SK-N-SH (cell line): ENCODE results near the gene PEX11A. TPM values are rescaled to one million over a fixed set of nuclear protein-coding genes. Genes with fewer than 3 reads are reported as not detected.

Experiments
- CTCF ChIA-PET: fragments of 300-600, 350-600 bp; formaldehyde crosslinking; extraction: SDS; loops from one replicate; lab custom pipeline; 2021; lab: Yijun Ruan, JAX
- POLR2A ChIA-PET: fragments of 350-600 bp; sonication (Branson Sonifier 250); formaldehyde crosslinking; extraction: SDS; loops from one replicate; lab custom pipeline; 2020; ENCODE audit warnings: antibody characterized with exemption, inconsistent platforms; lab: Yijun Ruan, JAX
- DNase-seq: peaks from one replicate; pipeline ENCODE4 v3.0.0; 2012
- H2AFZ ChIP-seq: fragments of 200-600 bp; sonication (generic); 2 replicates; pipeline ENCODE4 v1.8.1; 2016; ENCODE audit warnings: antibody characterized with exemption, mild to moderate bottlenecking, low read depth
- H3F3A ChIP-seq: fragments of 200-600 bp; sonication (generic); replicated peaks from 2 replicates; pipeline ENCODE3; 2016; ENCODE audit warnings: antibody characterized with exemption, mild to moderate bottlenecking; ENCODE audit not compliant: insufficient read depth
- H3K27ac ChIP-seq, 2 experiments: fragments of 200-500 bp in 1 of 2; fragments of 200-600 bp in 1 of 2; sonication (Bioruptor generic) in 1 of 2; sonication (generic), shearing (Covaris generic) in 1 of 2; 2 replicates each; pipeline versions ENCODE4 v1.5.1 to v1.6.1; 2014 to 2016; ENCODE audit warnings: low read depth in 2 of 2, inconsistent platforms in 1 of 2, low read length in 1 of 2, mild to moderate bottlenecking in 1 of 2, mixed read lengths in 1 of 2
- H3K27me3 ChIP-seq: fragments of 200-600 bp; sonication (generic), shearing (Covaris generic); 2 replicates; pipeline ENCODE4 v1.6.1; 2016; ENCODE audit warnings: mixed run types; ENCODE audit not compliant: insufficient read depth
- H3K36me3 ChIP-seq, 2 experiments: fragments of 200-500 bp in 1 of 2; fragments of 200-600 bp in 1 of 2; sonication (Bioruptor generic) in 1 of 2; sonication (generic) in 1 of 2; replicated peaks in 1 of 2; 2 replicates each; pipeline versions ENCODE3 to v1.5.1; 2014 to 2016; ENCODE audit warnings: low read length in 1 of 2, mild to moderate bottlenecking in 1 of 2; ENCODE audit not compliant: insufficient read depth in 2 of 2, control insufficient read depth in 1 of 2
- H3K4me1 ChIP-seq, 2 experiments: fragments of 200-500 bp in 1 of 2; fragments of 200-600 bp in 1 of 2; sonication (Bioruptor generic) in 1 of 2; sonication (generic), shearing (Covaris generic) in 1 of 2; 2 replicates each; pipeline versions ENCODE4 v1.5.1 to v1.6.1; 2014 to 2016; ENCODE audit warnings: low read depth in 1 of 2, low read length in 1 of 2, mixed run types in 1 of 2; ENCODE audit not compliant: insufficient read depth in 2 of 2, control insufficient read depth in 1 of 2
- H3K4me2 ChIP-seq: fragments of 200-600 bp; sonication (generic), shearing (Covaris generic); 2 replicates; pipeline ENCODE4 v1.6.1; 2017; ENCODE audit warnings: mixed run types
- H3K4me3 ChIP-seq, 2 experiments: fragments of 200-500 bp in 1 of 2; fragments of 200-600 bp in 1 of 2; sonication (Bioruptor generic) in 1 of 2; sonication (generic), shearing (Covaris generic) in 1 of 2; 2 replicates each; pipeline versions ENCODE4 v1.5.1 to v1.8.1; 2014 to 2016; ENCODE audit warnings: low read depth in 2 of 2, inconsistent platforms in 1 of 2, low read length in 1 of 2, mild to moderate bottlenecking in 1 of 2, mixed read lengths in 1 of 2, moderate library complexity in 1 of 2
- H3K79me2 ChIP-seq: fragments of 200-600 bp; sonication (generic); 2 replicates; pipeline ENCODE4 v1.8.1; 2017; ENCODE audit warnings: mild to moderate bottlenecking; ENCODE audit not compliant: insufficient read depth
- H3K9ac ChIP-seq: fragments of 200-600 bp; sonication (generic); 2 replicates; pipeline ENCODE4 v1.6.1; 2017; ENCODE audit warnings: mixed run types
- H3K9me2 ChIP-seq: fragments of 200-600 bp; sonication (generic); 2 replicates; pipeline ENCODE4 v1.6.1; 2017; ENCODE audit warnings: mixed run types
- H3K9me3 ChIP-seq: fragments of 200-600 bp; sonication (generic); 2 replicates; pipeline ENCODE4 v1.6.1; 2017; ENCODE audit warnings: mixed run types, mild to moderate bottlenecking, moderate library complexity
- H4K20me1 ChIP-seq: fragments of 200-600 bp; sonication (generic); 2 replicates; pipeline ENCODE4 v1.6.1; 2017; ENCODE audit warnings: mild to moderate bottlenecking, mixed run types; ENCODE audit not compliant: insufficient read depth
- CHD2 ChIP-seq: fragments of 150-350 bp; IDR thresholded peaks from 2 replicates; pipeline ENCODE4 v1.6.1; 2018; ENCODE audit warnings: low read length; ENCODE audit not compliant: partially characterized antibody
- ELF1 ChIP-seq: IDR thresholded peaks from 2 replicates; pipeline ENCODE4 v1.4.0; 2012
- EP300 ChIP-seq, 2 experiments: IDR thresholded peaks; 2 replicates each; pipeline versions ENCODE4 v1.4.0 to v1.6.1; 2012; ENCODE audit warnings: borderline replicate concordance in 1 of 2, low read depth in 1 of 2, low read length in 1 of 2
- EZH2phosphoT487 ChIP-seq: fragments of 200-600 bp; sonication (generic); IDR thresholded peaks from 2 replicates; pipeline ENCODE4 v1.6.1; 2017; ENCODE audit warnings: low read depth, mixed run types, mild to moderate bottlenecking, antibody characterized with exemption, moderate library complexity, borderline replicate concordance
- FOSL2 ChIP-seq: IDR thresholded peaks from 2 replicates; pipeline ENCODE4 v1.4.0; 2012; ENCODE audit warnings: low read depth, mild to moderate bottlenecking, moderate library complexity, borderline replicate concordance
- FOXJ3 ChIP-seq: sonication (generic); formaldehyde crosslinking; IDR thresholded peaks from 2 replicates; pipeline ENCODE4 v1.5.1; 2020; ENCODE audit warnings: mild to moderate bottlenecking, missing genetic modification reagents
- GATA2 ChIP-seq: sonication (generic); formaldehyde crosslinking; IDR thresholded peaks from 2 replicates; pipeline ENCODE4 v1.5.0; 2020; ENCODE audit warnings: mild to moderate bottlenecking, missing genetic modification reagents
- JUND ChIP-seq: IDR thresholded peaks from 2 replicates; pipeline ENCODE4 v1.4.0; 2012
- MAX ChIP-seq: IDR thresholded peaks from 2 replicates; pipeline ENCODE4 v1.4.0; 2012; ENCODE audit warnings: low read depth
- MEF2A ChIP-seq: IDR thresholded peaks from 2 replicates; pipeline ENCODE4 v1.4.0; 2012; ENCODE audit warnings: low read depth, borderline replicate concordance
- MXI1 ChIP-seq: IDR thresholded peaks from 2 replicates; pipeline ENCODE4 v1.6.1; 2012; ENCODE audit warnings: mild to moderate bottlenecking, low read depth, low read length, improper control_type of control experiment
- NRF1 ChIP-seq: IDR thresholded peaks from 2 replicates; pipeline ENCODE4 v1.6.1; 2012; ENCODE audit warnings: low read depth, mild to moderate bottlenecking, low read length
- POLR2AphosphoS5 ChIP-seq: IDR thresholded peaks from 2 replicates; pipeline ENCODE4 v1.6.1; 2012; ENCODE audit warnings: low read depth, low read length
- RXRA ChIP-seq: IDR thresholded peaks from 2 replicates; pipeline ENCODE4 v1.4.0; 2012; ENCODE audit warnings: low read depth, mild to moderate bottlenecking, borderline replicate concordance
- TAF1 ChIP-seq: IDR thresholded peaks from 2 replicates; pipeline ENCODE4 v1.6.1; 2012; ENCODE audit warnings: low read depth, mild to moderate bottlenecking, low read length, moderate library complexity, borderline replicate concordance
- TEAD4 ChIP-seq: IDR thresholded peaks from 2 replicates; pipeline ENCODE4 v1.4.0; 2012; ENCODE audit warnings: mild to moderate bottlenecking, borderline replicate concordance; ENCODE audit not compliant: insufficient read depth
- USF1 ChIP-seq: IDR thresholded peaks from 2 replicates; pipeline ENCODE4 v1.4.0; 2012; ENCODE audit warnings: low read depth, borderline replicate concordance
- WGBS: methylation state at CpG from one replicate; pipeline ENCODE4 v1.1.6; 2017; ENCODE audit warnings: low lambda C conversion rate; 5-methylcytosine and 5-hydroxymethylcytosine counted together
- polyA plus RNA-seq, 3 experiments: library from polyadenylated mRNA; depleted of rRNA; stranded (reverse); fragments of >200 nt; gene quantifications; 2 replicates each; pipeline ENCODE4 v1.2.3, GENCODE V29; 2012
- TF ChIP-seq, protein P1 (sequence below): fragments of 200-600 bp; sonication (generic); IDR thresholded peaks from 2 replicates; pipeline ENCODE4 v1.6.1; 2017; ENCODE audit warnings: antibody characterized with exemption, mild to moderate bottlenecking, moderate library complexity

Gene PEX11A
- polyA plus RNA-seq, 1 of the 3 experiments (the other 2 are of a cell fraction): 6.1 TPM

DNA sequence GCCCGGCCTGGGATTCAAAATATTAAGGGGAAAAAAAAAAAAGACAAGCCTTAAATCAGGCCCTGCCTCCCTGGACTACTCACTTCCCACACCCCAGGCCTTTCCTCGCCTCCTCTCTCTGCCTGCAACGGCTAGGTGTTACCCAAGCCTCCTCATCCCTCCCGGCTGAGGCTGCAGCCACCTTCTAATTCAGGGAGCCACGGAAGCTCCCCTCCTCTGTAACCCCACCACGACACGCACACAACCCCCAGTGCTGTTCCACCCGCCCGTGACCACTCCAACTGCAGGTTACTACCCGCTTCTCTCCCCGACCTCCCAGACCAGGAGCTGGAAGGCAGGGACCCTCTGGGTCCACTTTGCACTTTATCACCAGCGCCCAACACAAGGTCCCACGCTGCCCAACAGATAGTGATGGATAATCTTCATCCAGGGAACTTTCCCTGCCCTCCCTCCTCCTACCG lies 36.2 kb downstream of the PEX11A start (continued):
- TF ChIP-seq USF1 (no peak), POLR2AphosphoS5 (no peak)

DNA sequence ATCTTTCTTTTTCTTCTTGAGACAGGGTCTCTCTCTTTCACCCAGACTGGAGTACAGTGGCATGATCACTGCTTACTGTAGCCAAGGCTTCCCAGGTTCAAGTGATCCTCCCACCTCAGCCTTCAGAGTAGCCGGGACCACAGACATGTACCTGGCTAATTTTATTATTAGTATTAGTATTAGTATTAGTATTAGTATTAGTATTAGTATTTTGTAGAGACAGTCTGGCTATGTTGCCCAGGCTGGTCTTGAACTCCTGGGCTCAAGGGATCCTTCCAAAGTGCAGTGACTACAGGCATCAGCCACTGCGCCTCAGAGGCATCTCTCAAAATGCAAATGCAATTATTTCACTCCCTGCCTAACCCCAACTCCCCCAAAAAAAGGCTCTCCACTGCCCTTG lies 37.0 kb downstream of the PEX11A start:
- H3F3A ChIP-seq: peaks cover 20% of the 10 kb centered on the region
- H4K20me1 ChIP-seq: no peaks in the 10 kb centered on the region
- peaks cover 0 to 6% of the 10 kb centered on the region in 2 experiments for H3K36me3 ChIP-seq
- H3K9me2 ChIP-seq: no peaks in the 10 kb centered on the region
- TF ChIP-seq MEF2A: no peak
- no peak for TF ChIP-seq JUND
- TF ChIP-seq TEAD4: no peak
- TF ChIP-seq EP300 (IDR thresholded peaks at IDR 0.05; ENCODE audit: borderline replicate concordance in 1 of 2, low read depth in 1 of 2, low read length in 1 of 2): no peak
- TF ChIP-seq FOXJ3 (CRISPR knock-in tag): no peak
- TF ChIP-seq ELF1: no peak
- no peak for TF ChIP-seq FOSL2
- TF ChIP-seq RXRA: no peak
- TF ChIP-seq NRF1: no peak
- no peak for TF ChIP-seq POLR2AphosphoS5
- H3K79me2 ChIP-seq: peaks cover 39% of the 10 kb centered on the region
- no peaks in the 10 kb centered on the region for H3K27me3 ChIP-seq
- ChIA-PET CTCF (no interaction called here), POLR2A (no interaction called here)
- H3K4me1 ChIP-seq: peaks cover 0 to 6% of the 10 kb centered on the region in 2 experiments; a peak in 2 of 4 replicates
- H3K4me3 ChIP-seq: peak overlapping the region in 1 of 2 experiments; percentile 90; a peak in 2 of 4 replicates
- no peak overlapping the region for H3K4me2 ChIP-seq
- no peak overlapping the region for H3K9ac ChIP-seq
- no peaks in the 10 kb centered on the region for H3K9me3 ChIP-seq
- DNase-seq: no peak
- WGBS: 100% methylated on average over 2 of the region's 2 CpGs
- H2AFZ ChIP-seq: no peak overlapping the region
- H3K27ac ChIP-seq: no peak overlapping the region

- peaks cover 39% of the 10 kb centered on the region for H3K79me2 ChIP-seq
- no peak overlapping the region for H3K4me3 ChIP-seq
- DNase-seq: no peak
- peaks cover 0 to 6% of the 10 kb centered on the region in 2 experiments; a peak in 2 of 4 replicates for H3K4me1 ChIP-seq
- CTCF ChIA-PET: no interaction called here
- H2AFZ ChIP-seq: no peak overlapping the region
- H4K20me1 ChIP-seq: no peaks in the 10 kb centered on the region
- no peaks in the 10 kb centered on the region for H3K9me2 ChIP-seq
- H3K4me2 ChIP-seq: no peak overlapping the region
- peaks cover 0 to 11% of the 10 kb centered on the region in 2 experiments for H3K36me3 ChIP-seq
- 100% methylated on average over 5 of the region's 16 CpGs for whole genome bisulfite sequencing
- no peaks in the 10 kb centered on the region for H3K27me3 ChIP-seq
- no peaks in the 10 kb centered on the region for H3K9me3 ChIP-seq
- TF ChIP-seq CHD2 (no peak), ELF1 (no peak), TAF1 (no peak), EP300 (IDR thresholded peaks at IDR 0.05; ENCODE audit: borderline replicate concordance in 1 of 2, low read depth in 1 of 2, low read length in 1 of 2) (no peak), MEF2A (no peak), MXI1 (no peak), GATA2 (CRISPR knock-in tag) (no peak), MAX (no peak), TEAD4 (no peak), JUND (no peak), EZH2phosphoT487 (no peak), RXRA (no peak)
- TF ChIP-seq, protein P1, sequence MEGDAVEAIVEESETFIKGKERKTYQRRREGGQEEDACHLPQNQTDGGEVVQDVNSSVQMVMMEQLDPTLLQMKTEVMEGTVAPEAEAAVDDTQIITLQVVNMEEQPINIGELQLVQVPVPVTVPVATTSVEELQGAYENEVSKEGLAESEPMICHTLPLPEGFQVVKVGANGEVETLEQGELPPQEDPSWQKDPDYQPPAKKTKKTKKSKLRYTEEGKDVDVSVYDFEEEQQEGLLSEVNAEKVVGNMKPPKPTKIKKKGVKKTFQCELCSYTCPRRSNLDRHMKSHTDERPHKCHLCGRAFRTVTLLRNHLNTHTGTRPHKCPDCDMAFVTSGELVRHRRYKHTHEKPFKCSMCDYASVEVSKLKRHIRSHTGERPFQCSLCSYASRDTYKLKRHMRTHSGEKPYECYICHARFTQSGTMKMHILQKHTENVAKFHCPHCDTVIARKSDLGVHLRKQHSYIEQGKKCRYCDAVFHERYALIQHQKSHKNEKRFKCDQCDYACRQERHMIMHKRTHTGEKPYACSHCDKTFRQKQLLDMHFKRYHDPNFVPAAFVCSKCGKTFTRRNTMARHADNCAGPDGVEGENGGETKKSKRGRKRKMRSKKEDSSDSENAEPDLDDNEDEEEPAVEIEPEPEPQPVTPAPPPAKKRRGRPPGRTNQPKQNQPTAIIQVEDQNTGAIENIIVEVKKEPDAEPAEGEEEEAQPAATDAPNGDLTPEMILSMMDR: no peak
- TF ChIP-seq, all 33 proteins: peak for 0
- peaks cover 16% of the 10 kb centered on the region for H3F3A ChIP-seq
- no peak overlapping the region for H3K27ac ChIP-seq
- POLR2A ChIA-PET: interaction anchor here (1.0 kb wide), 1 partner anchor 13 kb away, joined by 3 read pairs; no protein-coding TSS in a partner anchor
- no peak overlapping the region for H3K9ac ChIP-seq
These were observed 37.9 kb downstream of the PEX11A start for GRCh38 chr15:89652666-89653065.
